ENCODE results near the gene RNF166.

Gene RNF166

DNA sequence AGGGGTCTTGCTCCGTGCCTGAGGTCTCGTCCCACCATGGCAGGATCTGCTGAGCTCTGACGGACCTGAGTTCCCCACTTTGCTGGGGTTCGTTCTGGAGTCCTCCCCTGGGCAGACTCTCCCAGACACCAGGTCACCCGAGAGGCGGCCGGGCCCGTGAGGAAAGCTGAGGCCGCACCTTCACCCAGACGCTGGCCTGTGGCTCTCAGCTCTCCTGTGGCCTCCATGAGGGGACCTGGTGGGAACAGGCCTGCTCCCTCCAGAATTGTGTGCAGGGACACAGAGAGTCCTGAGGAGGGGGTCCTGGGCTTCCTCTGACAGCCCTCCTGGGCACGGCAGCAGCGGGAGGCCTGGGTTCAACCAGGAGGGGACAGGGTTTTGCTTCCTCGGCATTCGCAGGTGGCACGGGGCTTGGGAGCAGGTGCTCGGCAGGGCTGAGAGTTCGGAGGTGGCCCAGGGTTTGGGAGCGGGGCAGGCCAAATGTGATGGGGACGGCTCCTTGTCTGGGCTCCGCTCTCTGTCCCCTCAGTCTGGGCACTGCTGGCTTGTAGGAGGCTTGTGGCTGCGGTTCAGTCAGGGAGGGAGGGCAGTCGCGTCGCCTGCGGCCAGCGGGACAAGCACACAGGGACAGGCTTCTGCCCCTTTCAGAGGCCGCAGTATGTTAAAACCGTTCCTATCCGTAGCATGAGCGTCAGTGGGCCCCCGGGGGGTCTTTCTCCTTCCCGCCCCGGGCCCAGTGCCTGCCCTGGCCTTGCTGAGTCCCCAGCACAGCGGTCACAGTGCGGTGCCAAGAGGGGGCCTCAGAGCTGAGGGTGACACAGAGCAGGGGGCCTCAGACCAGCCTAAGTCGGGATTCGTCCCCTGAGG lies 11.8 kb downstream of the RNF166 start:
- no peak for DNase-seq (ENCODE audit: low read depth in 3 of 3, low spot score in 1 of 3)

DNA sequence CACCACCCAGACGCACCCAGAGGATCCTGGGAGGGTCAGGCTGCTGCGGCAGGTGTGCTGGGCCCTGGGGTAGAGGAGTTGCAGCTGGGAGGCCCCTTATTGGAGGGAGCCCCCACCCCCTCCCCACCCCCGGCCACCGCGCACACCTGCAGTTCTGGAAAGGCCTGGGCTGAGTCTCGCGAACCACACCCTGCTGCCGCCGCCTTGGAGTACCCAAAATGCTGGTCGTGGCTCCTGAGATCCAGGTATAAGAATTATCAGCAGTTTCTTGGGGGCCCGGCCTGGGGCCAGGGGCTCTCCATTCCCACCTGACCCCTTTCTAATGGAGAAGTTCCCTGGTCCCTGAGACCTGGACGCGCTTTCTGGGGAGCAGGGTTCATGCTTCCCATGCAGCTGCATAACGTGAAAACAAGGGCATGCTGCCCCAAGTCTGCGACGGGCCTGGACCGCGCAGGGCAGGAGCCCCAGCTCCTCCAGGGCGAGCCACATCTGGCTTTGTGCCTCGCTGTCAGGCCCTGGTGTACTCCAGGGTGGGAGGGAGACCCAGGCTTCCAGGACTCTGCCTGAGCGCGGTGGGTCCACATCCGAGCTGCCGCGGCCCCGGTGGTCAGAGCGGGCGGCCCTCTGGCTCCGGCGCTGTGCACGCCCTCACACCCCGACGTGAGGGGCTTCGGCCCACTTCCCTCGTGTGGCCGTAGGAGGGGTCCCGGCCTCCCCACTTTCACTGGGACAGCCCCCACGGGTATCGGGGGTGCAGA lies 12.6 kb downstream of the RNF166 start:
- no peak for DNase-seq (ENCODE audit: low read depth in 3 of 3, low spot score in 1 of 3)

GRCh38 chr16:88692861-88693260 lies 13.3 kb downstream of the RNF166 start:
- DNase-seq (ENCODE audit: low read depth in 3 of 3, low spot score in 1 of 3): no peak

GRCh38 chr16:88691924-88692560 lies 14.2 kb downstream of the RNF166 start:
- DNase-seq (ENCODE audit: low read depth in 3 of 3, low spot score in 1 of 3): no peak

DNA sequence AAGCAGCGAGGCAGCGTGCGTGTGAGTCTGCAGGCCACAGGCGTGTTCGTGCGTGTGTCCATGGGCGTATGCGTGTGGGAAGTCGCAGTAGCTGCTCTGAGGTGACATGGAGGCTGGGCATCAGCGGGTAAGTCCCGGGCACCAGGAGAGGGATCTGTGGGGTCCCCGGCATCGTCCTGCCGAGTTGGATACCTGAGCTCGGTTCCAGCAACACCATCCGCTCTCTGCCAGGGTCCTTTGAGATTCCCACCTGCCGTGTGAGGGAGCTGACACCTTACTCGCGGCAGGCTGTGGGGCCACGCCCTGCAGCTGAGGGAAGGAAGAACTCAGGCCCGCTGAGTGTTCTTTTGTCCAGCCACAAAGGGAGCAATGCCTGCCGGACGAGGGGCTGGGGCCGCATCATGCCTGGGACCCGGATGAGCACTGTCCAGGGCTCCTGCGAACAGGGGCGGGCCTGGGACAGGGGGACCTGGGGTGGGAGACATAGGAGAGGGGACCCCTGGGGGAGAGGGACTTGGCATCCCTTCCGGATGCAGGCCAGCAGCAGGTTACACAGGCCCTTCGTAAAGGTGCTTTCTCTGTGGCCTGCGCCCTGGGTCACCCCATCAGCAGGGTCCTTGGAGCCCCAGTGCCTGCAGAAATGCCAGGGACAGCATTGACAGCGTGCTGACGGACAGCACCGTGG lies 14.9 kb downstream of the RNF166 start:
- no peak for DNase-seq (ENCODE audit: low read depth in 3 of 3, low spot score in 1 of 3)

DNA sequence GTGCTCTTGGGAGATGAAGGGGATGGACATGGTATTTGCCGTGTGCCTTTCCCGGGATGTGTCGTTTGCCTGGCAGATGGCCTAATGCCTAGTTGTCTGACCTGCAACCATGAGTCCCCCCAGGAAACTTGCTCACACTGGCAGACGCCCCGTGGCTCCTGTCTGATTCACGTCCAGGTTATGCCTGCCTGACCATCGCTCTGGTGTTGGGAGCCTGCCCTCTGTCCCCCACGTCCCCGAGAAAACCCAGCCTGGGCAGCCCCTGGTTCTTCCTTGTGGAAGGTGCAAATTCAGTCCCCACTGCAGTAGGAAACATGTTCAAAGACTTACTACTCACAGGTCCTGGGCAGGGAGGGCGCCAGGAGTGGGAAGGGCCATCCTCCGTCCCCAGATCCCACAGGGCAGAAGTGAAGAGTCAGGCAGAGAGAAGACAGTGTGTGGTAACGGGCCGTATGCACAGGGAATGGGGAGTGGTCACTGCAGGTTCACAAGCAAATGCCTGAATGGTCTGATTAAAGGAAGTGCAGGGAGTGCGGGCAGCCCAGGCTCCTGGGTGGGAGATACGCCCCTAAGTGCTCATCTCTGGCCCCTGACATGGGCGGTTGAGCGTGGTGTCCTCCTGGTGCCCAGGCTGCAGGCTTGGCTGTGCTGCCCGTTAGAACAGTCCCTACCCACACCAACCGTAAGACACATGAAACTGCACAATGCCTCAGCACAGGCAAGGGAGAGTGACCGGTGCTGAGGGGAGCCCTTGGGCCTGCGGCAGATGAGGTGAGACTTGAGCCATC lies 15.7 kb downstream of the RNF166 start:
- DNase-seq (ENCODE audit: low read depth in 3 of 3, low spot score in 1 of 3): no peak

- no peak for DNase-seq (ENCODE audit: low read depth in 3 of 3, low spot score in 1 of 3)
Observed at GRCh38 chr16:88688013-88688778, 18.0 kb downstream of the RNF166 start.

DNA sequence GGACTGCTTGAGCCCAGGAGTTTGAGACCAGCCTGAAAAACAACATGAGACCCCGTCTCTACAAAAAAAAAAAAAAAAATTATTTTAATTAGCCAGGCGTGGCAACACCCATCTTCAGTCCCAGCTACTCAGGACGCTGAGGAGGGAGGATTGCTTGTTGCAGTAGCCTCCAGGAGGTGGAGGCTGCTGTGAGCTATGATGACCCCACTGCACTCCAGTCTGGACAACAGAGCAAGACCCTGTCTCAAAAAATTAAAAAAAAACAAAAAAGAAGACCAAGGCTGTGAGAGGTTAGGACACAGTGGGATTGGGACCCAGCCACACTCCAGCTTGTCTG lies 18.6 kb downstream of the RNF166 start:
- DNase-seq (ENCODE audit: low read depth in 3 of 3, low spot score in 1 of 3): no peak

DNA sequence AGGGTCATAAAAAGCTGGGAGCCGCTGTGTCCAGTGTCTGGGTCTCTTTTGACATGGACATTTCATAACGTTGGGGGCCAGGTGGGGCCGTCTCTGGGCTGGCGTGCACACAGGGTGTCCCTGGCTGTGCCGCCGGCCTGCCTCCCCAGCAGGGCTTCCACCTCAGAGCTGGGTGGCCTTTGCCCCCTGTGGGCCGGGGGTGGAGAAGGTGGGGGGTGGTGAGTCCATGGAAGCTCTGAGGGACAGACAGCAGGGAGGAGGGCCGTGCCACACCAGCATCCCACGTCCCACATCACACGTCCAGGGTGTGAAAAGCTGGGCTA lies 19.0 kb downstream of the RNF166 start:
- no peak for DNase-seq (ENCODE audit: low read depth in 3 of 3, low spot score in 1 of 3)

DNA sequence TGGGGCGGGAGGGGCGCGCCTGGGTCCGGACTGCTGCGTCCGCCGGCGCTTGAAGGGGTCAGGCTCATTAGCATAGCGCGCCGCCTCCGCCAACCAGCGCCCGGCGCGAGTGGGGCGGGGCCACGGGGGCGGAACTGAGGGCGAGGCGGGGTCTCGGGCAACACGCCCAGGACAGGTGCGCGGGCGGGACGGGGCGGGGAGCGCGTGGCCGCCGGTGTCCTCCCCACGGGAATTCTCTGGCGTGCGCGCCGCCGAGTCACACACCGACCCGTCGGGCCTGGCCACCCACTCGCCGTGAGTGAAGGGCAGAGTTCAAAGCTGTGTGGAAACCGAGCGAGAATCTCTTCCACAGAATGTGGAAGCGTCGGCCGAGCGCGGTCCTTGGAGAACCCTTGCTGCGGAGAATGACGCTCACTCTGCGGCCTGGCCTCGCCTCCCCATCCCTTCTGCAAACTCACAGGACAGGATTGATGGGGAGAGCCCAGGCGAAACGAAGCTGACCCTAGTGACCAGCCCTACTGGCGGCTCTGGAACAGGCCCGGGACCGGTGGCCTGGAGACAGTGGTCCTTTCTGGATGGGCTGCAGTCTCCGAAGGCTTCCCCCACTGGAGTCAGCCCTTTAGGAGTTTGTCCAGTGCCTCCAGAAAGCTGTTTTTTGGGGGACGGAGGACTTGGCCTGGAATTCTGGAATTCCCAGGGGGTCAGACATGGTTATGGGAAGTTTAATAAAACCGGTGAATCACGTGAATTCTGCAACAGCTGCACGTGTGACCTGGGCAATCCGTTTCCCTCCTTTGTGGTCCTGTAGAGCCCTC lies 19.6 kb downstream of the RNF166 start, which contains the start of gene SNAI3:
Gene SNAI3, minus strand, starts transcription at position 69 of the 815 bp plus-strand sequence. CDS start 101 bp downstream, outside the sequence.
- DNase-seq (ENCODE audit: low read depth in 3 of 3, low spot score in 1 of 3): peak; percentile 52 to 84 (median 65)

- no peak for DNase-seq (ENCODE audit: low read depth in 3 of 3, low spot score in 1 of 3)
Observed at GRCh38 chr16:88686062-88686438, 20.2 kb downstream of the RNF166 start.

GRCh38 chr16:88685156-88686061 lies 20.8 kb downstream of the RNF166 start:
- no peak for DNase-seq (ENCODE audit: low read depth in 3 of 3, low spot score in 1 of 3)

GRCh38 chr16:88684569-88685155 lies 21.5 kb downstream of the RNF166 start:
- DNase-seq (ENCODE audit: low read depth in 3 of 3, low spot score in 1 of 3): no peak

DNA sequence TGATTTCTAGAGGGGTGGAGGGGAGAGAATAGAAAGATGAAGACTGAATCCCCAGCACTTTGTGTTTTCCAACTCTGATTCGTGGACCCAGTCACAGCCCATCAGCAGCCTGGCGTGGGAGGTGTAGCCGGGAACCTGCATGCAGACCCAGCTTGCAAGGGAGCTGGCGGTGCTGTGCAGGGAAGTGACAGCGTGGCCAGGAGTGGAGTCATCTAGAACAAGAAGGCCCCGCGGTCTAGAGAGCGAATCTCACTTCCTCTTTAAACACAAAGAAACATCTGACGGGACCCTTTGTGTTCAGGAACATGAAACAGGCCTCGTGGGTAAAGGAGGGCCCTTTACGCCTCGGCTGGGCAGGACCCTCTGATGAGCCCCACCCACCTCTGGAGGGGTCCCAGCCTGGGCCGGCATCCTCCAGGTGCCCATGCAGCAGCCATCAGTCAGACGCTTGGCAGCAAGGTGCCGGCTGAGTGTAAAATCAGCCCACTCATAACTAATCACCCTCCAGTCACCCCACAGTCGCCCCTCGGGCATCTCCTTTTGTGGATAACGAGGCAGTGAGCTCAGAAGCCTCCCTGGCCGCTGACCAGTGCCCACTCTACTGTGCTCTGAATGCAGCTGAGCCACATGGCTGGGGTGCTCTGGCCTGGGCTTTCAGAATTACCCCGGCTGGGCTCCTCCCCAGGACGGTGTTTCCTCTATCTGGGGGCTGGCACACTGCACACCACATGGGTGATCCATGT lies 24.3 kb downstream of the RNF166 start:
- DNase-seq (ENCODE audit: low read depth in 3 of 3, low spot score in 1 of 3): no peak

GRCh38 chr16:88681084-88681680 lies 25.0 kb downstream of the RNF166 start:
- DNase-seq (ENCODE audit: low read depth in 3 of 3, low spot score in 1 of 3): no peak

DNA sequence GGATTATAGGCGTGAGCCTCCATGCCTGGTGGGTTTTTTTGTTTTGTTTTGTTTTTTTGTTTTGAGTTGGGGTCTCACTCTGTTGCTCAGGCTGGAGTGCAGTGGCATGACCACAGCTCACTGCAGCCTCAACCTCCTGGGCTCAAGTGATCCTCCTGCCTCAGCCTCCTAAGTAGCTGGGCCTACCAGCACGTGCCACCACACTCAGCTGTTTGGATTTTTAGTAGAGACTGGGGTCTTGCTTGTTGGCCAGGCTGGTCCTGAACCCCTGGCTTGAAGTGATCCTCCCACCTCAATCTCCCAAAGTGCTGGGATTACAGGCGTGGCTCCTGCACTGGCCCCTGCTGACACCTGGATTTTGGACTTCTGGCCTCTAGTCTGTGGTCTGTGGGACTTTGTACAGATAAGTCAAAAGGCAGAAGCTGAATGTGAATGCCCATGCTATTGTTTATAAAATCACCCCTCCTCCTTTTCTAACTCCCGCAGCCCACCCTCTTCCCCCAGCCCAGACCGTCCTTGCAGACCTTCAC lies 25.6 kb downstream of the RNF166 start:
- no peak for DNase-seq (ENCODE audit: low read depth in 3 of 3, low spot score in 1 of 3)

Data from stimulated activated CD4-positive, alpha-beta T cell treated with anti-CD3 and anti-CD28 coated beads, TNF-alpha, amount 100 ng/mL, for 1 hour (primary cell).